Transverse colon (tissue), 4 donors: ENCODE measurements around the gene GRIA4. TPM values are rescaled to one million over a fixed set of nuclear protein-coding genes. Genes with fewer than 3 reads are reported as not detected.

Source experiments
- DNase-seq: peaks from one replicate; pipeline ENCODE4 v3.0.0-alpha.2; 2019
- H3K27ac ChIP-seq, 4 donors: fragments of 200-600 bp; sonication (generic); 2 replicates each; pipeline ENCODE4 v1.5.1; 2016 to 2018; ENCODE audit warnings: inconsistent platforms in 4 of 4
- H3K27me3 ChIP-seq: fragments of 200-600 bp; sonication (generic); 2 replicates; pipeline ENCODE4 v1.5.1; 2017; ENCODE audit warnings: inconsistent platforms
- H3K36me3 ChIP-seq, 4 donors: fragments of 200-600 bp; sonication (generic); 2 replicates each; pipeline ENCODE4 v1.5.1; 2017 to 2019; ENCODE audit warnings: inconsistent platforms in 4 of 4
- H3K4me1 ChIP-seq, 4 donors: fragments of 200-600 bp; sonication (generic); 2 replicates each; pipeline ENCODE4 v1.5.1; 2017 to 2020; ENCODE audit warnings: inconsistent platforms in 4 of 4
- H3K4me3 ChIP-seq, 4 donors: fragments of 200-600 bp; sonication (generic); 1 replicate in 1 of 4; 2 replicates in 3 of 4; pipeline versions ENCODE4 v1.5.1 to v1.6.1; 2017 to 2019; ENCODE audit warnings: inconsistent platforms in 4 of 4
- H3K9me3 ChIP-seq, 2 donors: fragments of 200-600 bp; sonication (generic); 2 replicates each; pipeline ENCODE4 v1.5.1; 2017 to 2019; ENCODE audit warnings: inconsistent platforms in 2 of 2
- EP300 ChIP-seq: sonication (generic); formaldehyde crosslinking; IDR thresholded peaks from one replicate; pipeline ENCODE4 v1.6.1; 2017; ENCODE audit warnings: antibody characterized with exemption, low read depth
- POLR2A ChIP-seq: fragments of 450-650 bp; IDR thresholded peaks from one replicate; pipeline ENCODE4 v1.6.1; 2016; ENCODE audit warnings: antibody characterized with exemption, mild to moderate bottlenecking, moderate library complexity
- POLR2AphosphoS5 ChIP-seq, 3 donors: sonication (generic); formaldehyde crosslinking; IDR thresholded peaks; one replicate each; pipeline ENCODE4 v1.6.1; 2016; ENCODE audit warnings: antibody characterized with exemption in 3 of 3
- WGBS, 2 donors: methylation state at CpG; one replicate each; pipeline ENCODE4 v1.1.5; 2018; ENCODE audit warnings: low coverage in 1 of 2; 5-methylcytosine and 5-hydroxymethylcytosine counted together
- in situ Hi-C, 4 donors: fragments of 200-750 bp; cut with MboI; loops; one replicate each; pipeline versions ENCODE4 v1.15.0 to v1.15.1; 2017; ENCODE audit warnings: low sequenced_read_pairs in 3 of 4, low pct_ligation_motif_present in 1 of 4, low pct_unique_long_range_greater_than_20kb in 1 of 4
- intact Hi-C: fragments of 100-400 bp; cut with DNase I; formaldehyde crosslinking; loops from one replicate; pipeline ENCODE4 v1.15.1; 2023; ENCODE audit warnings: low total_unique reads
- total RNA-seq, 4 donors: library from RNA; depleted of rRNA; stranded (reverse); fragments of >200 nt; gene quantifications; one replicate each; pipeline ENCODE4 v1.1.0, GENCODE V29; 2016
- TF ChIP-seq, protein P1 (sequence below), 5 experiments: fragments of 200-600 bp in 3 of 5; fragments of 450-650 bp in 2 of 5; sonication (generic) in 3 of 5; IDR thresholded peaks; 1 replicate in 2 of 5; 2 replicates in 3 of 5; pipeline ENCODE4 v1.5.1; 2016 to 2017; ENCODE audit warnings: antibody characterized with exemption in 5 of 5, inconsistent platforms in 3 of 5, mild to moderate bottlenecking in 2 of 5, moderate library complexity in 1 of 5

Gene GRIA4
- total RNA-seq, 4 donors from 2014 or later = 0.79 to 2.4 (median 1.4) TPM; not detected in 1

DNA sequence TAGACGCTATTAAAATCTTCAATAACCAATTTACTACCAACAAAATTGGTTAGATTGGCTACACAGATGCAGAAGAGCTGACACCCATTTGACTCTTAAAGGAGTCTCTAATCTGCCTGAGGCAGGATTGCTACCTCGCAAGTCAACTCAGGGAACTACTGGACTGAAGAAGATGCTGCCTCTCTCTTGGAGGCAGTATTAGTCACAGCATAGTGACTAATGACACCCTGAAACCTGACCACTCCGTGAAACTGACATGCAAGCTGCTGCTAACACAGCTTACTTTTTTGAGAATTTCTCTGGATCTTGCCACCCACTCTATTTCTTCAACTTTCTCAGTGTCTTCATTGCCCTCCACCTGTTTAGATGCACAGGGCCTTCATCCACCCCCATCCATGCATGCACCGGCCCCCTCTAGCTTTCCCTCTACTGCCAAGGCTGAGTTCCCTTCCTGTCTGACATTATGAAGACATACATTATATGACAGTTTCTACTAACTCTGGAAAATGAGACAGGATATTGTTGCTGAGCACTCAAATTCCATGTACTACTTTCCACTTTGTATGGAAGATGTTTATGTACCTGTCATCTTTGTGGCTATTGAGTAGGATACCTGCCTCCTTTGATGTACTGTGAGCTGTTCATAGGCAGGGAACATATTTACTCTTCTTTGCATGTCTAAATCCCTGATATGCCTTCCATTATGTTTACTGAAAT lies 229.0 kb downstream of the GRIA4 start:
- TF ChIP-seq, protein P1, sequence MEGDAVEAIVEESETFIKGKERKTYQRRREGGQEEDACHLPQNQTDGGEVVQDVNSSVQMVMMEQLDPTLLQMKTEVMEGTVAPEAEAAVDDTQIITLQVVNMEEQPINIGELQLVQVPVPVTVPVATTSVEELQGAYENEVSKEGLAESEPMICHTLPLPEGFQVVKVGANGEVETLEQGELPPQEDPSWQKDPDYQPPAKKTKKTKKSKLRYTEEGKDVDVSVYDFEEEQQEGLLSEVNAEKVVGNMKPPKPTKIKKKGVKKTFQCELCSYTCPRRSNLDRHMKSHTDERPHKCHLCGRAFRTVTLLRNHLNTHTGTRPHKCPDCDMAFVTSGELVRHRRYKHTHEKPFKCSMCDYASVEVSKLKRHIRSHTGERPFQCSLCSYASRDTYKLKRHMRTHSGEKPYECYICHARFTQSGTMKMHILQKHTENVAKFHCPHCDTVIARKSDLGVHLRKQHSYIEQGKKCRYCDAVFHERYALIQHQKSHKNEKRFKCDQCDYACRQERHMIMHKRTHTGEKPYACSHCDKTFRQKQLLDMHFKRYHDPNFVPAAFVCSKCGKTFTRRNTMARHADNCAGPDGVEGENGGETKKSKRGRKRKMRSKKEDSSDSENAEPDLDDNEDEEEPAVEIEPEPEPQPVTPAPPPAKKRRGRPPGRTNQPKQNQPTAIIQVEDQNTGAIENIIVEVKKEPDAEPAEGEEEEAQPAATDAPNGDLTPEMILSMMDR (IDR thresholded peaks at IDR 0.05) = no peak
- Histone ChIP-seq H3K4me1 (no peaks in the 10 kb centered on the region), H3K36me3 (no peaks in the 10 kb centered on the region), H3K9me3 (no peaks in the 10 kb centered on the region), H3K27ac (no peak overlapping the region), H3K4me3 (no peak overlapping the region), H3K27me3 (no peaks in the 10 kb centered on the region)
- in situ Hi-C loops (loop anchor here in 1 of 4 donors (25.0 kb wide), 1 partner anchor 1227 kb away; no protein-coding TSS in a partner anchor), intact Hi-C loops (no loop called here)
- no peak for DNase-seq
- WGBS, 2 donors = 88 to 89% methylated on average over 2 to 4 of the region's 4 CpGs

GRCh38 chr11:105840391-105840790 lies 230.5 kb downstream of the GRIA4 start:
- 81 to 83% methylated on average over 4 of the region's 4 CpGs for WGBS, 2 donors
- in situ Hi-C loops = loop anchor here in 1 of 4 donors (25.0 kb wide), 1 partner anchor 1228 kb away; no protein-coding TSS in a partner anchor

DNA sequence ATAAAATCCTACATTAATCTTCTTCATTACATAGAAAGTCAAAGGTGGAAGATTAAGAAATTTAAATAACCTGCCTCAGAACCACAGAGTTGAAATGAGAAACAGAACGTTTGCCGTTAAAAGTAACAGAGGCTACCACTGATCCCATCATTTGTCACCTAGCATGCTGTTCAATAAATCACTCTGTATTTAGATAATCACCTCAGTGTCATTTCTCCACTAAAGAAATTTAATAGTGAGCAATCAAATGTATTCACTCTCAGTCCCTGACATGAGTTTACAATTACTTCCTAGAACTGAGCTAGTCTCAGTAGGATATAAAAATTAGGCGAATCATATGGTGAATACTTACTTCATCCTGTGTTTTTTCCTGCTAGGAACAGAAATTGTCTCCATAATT lies 242.5 kb downstream of the GRIA4 start:
- no peak overlapping the region for H3K27ac ChIP-seq
- H3K9me3 ChIP-seq = no peaks in the 10 kb centered on the region
- no peaks in the 10 kb centered on the region for H3K36me3 ChIP-seq
- no peaks in the 10 kb centered on the region for H3K4me1 ChIP-seq
- no peak overlapping the region for H3K4me3 ChIP-seq
- intact Hi-C loops = no loop called here
- in situ Hi-C loops = loop anchor here in 1 of 4 donors (25.0 kb wide), 1 partner anchor 1240 kb away; no protein-coding TSS in a partner anchor
- no peak for DNase-seq
- TF ChIP-seq, protein P1 (IDR thresholded peaks at IDR 0.05) = no peak
- no peak for TF ChIP-seq EP300
- no peak for TF ChIP-seq POLR2AphosphoS5 (IDR thresholded peaks at IDR 0.05)
- TF ChIP-seq POLR2A = no peak
- WGBS, 2 donors = 61 to 76% methylated on average over 3 of the region's 3 CpGs
- no peaks in the 10 kb centered on the region for H3K27me3 ChIP-seq

More at GRCh38 chr11:105840391-105840790, 230.5 kb downstream of the GRIA4 start:
- DNase-seq = no peak
- intact Hi-C loops = no loop called here
- Histone ChIP-seq H3K4me1 (no peaks in the 10 kb centered on the region), H3K4me3 (no peak overlapping the region), H3K27ac (no peak overlapping the region), H3K27me3 (peaks cover under 1% of the 10 kb centered on the region), H3K36me3 (no peaks in the 10 kb centered on the region), H3K9me3 (no peaks in the 10 kb centered on the region)
- TF ChIP-seq POLR2AphosphoS5 (IDR thresholded peaks at IDR 0.05) (no peak), POLR2A (no peak), EP300 (no peak)
- TF ChIP-seq, protein P1 (IDR thresholded peaks at IDR 0.05) = no peak

- 88 to 89% methylated on average over 3 to 4 of the region's 4 CpGs for WGBS, 2 donors
- no peaks in the 10 kb centered on the region for H3K27me3 ChIP-seq
- no peak overlapping the region for H3K4me3 ChIP-seq
- intact Hi-C loops = no loop called here
- no peak overlapping the region for H3K27ac ChIP-seq
- in situ Hi-C loops = loop anchor here in 1 of 4 donors (25.0 kb wide), 1 partner anchor 1242 kb away; no protein-coding TSS in a partner anchor
- no peak for TF ChIP-seq EP300
- TF ChIP-seq, protein P1 (IDR thresholded peaks at IDR 0.05) = no peak
- no peak for TF ChIP-seq POLR2AphosphoS5 (IDR thresholded peaks at IDR 0.05)
- no peak for TF ChIP-seq POLR2A
- DNase-seq = no peak
- H3K36me3 ChIP-seq = no peaks in the 10 kb centered on the region
- H3K4me1 ChIP-seq = no peaks in the 10 kb centered on the region
- no peaks in the 10 kb centered on the region for H3K9me3 ChIP-seq
Observed at GRCh38 chr11:105854269-105854668, 244.4 kb downstream of the GRIA4 start.
